ENCODE measurements around the gene TRAF3IP3. TPM values are rescaled to one million over a fixed set of nuclear protein-coding genes. Genes with fewer than 3 reads are reported as not detected.

TRAF3IP3 gene
- polyA plus RNA-seq, 1 experiment = not detected

GRCh38 chr1:209830722-209831121 lies 74.9 kb downstream of the TRAF3IP3 start:
- CTCF ChIA-PET = interaction anchor here (1.3 to 3.9 kb wide), 2 partner anchors 9 to 15 kb away, joined by 4 to 16 read pairs; no protein-coding TSS in a partner anchor
- no peak for DNase-seq (ENCODE audit: low read depth)
- H3K27me3 ChIP-seq (ENCODE audit: control insufficient read depth, insufficient read depth, low read length) = no peaks in the 10 kb centered on the region
- peaks cover 6% of the 10 kb centered on the region for H3K36me3 ChIP-seq (ENCODE audit: control insufficient read depth, insufficient read depth, low read length)
- no peak for TF ChIP-seq CTCF (IDR thresholded peaks at IDR 0.05; ENCODE audit: insufficient read depth, low read depth, low read length)
- POLR2A ChIA-PET = interaction anchor here (0.7 kb wide), 1 partner anchor 23 kb away, joined by 8 read pairs; no protein-coding TSS in a partner anchor
- no peak overlapping the region for H3K4me3 ChIP-seq (ENCODE audit: low read depth, low read length)

- ChIA-PET POLR2A (interaction anchor here (0.7 to 1.1 kb wide), 2 partner anchors 47 to 71 kb away, joined by 4 to 5 read pairs; partner anchors contain the start of gene C1orf74), CTCF (interaction anchor here (0.5 to 1.4 kb wide), 6 partner anchors 8 to 450 kb away, joined by 3 to 9 read pairs (median 4); no protein-coding TSS in a partner anchor)
- TF ChIP-seq CTCF (IDR thresholded peaks at IDR 0.05; ENCODE audit: insufficient read depth, low read depth, low read length) = no peak
- no peak for DNase-seq (ENCODE audit: low read depth)
- H3K4me3 ChIP-seq (ENCODE audit: low read depth, low read length) = no peak overlapping the region
- peaks cover 6% of the 10 kb centered on the region for H3K36me3 ChIP-seq (ENCODE audit: control insufficient read depth, insufficient read depth, low read length)
- no peaks in the 10 kb centered on the region for H3K27me3 ChIP-seq (ENCODE audit: control insufficient read depth, insufficient read depth, low read length)
Observed at GRCh38 chr1:209831615-209832014, 75.8 kb downstream of the TRAF3IP3 start.

Other genes starting within 250 kb of the TRAF3IP3 start
- 0.81 and 1.5 TPM in 2 replicates for gene CAMK1G, start 172.3 kb upstream of the TRAF3IP3 start, polyA plus RNA-seq (2011; rRNA removed)
- 2.4 and 4.4 TPM in 2 replicates for gene LAMB3, start 103.6 kb upstream of the TRAF3IP3 start, polyA plus RNA-seq (2011; rRNA removed)
- gene G0S2, start 80.6 kb upstream of the TRAF3IP3 start, polyA plus RNA-seq (2011; rRNA removed) = 0.43 and 0.61 TPM in 2 replicates
- gene HSD11B1, start 51.2 kb upstream of the TRAF3IP3 start, polyA plus RNA-seq (2011; rRNA removed) = 0.15 and 0.16 TPM in 2 replicates
- 1.3 and 1.6 TPM in 2 replicates for gene C1orf74, start 28.5 kb downstream of the TRAF3IP3 start, polyA plus RNA-seq (2011; rRNA removed)
- gene IRF6, start 50.1 kb downstream of the TRAF3IP3 start, polyA plus RNA-seq (2011; rRNA removed) = 0.94 and 1.7 TPM in 2 replicates
- 6.8 and 9.8 TPM in 2 replicates for gene UTP25, start 71.9 kb downstream of the TRAF3IP3 start, polyA plus RNA-seq (2011; rRNA removed)
- 1.5 and 3.1 TPM in 2 replicates for gene SYT14, start 182.2 kb downstream of the TRAF3IP3 start, polyA plus RNA-seq (2011; rRNA removed)

All from BJ (cell line).